ENCODE measurements around the gene PEAK1.
A peak's percentile ranks its signal among the peaks of the same experiment; 100 is the strongest.
"Not testable (repeated sequence)": the region's sequence is repeated elsewhere in the genome, so short reads cannot be mapped to it uniquely, and the experiment has no call there.

Gene PEAK1

DNA sequence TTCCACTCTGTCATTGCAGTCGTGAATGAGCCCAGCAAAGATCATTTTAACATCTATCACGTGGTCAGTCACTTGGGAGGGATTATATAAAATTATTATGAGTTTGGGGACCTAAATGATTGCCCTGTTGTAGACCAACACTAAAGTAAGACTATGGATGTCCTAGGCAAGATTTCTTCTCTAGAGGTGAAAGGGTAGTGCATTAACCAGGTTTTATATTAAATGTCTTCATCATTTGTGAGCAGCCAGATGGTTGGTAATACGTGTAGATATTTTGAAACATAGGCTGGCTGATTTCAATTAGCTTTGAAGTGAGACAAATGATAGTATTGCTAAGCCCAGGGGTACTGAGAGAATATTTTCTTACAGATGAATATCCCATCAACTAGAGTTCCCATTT is 198.7 kb downstream of the PEAK1 start:
- DNase-seq, result no peak

DNA sequence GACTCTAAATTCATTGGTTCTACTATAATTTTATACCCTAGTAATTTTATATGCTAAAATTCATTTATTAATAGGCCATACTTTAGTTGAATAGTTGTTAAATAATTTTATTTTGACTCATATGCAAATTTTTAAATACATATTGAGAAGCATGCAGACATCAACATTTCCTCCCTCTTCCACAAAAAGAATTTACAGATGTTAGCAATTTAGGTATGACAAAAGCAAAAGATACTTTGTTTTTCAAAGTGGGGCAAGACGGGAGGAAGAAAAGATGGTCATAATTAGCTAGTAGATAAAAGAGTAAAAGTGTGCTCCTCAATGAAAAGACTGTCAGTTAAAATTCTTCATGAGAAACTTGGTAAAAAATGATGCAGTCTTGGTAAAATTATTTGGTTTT is 200.1 kb downstream of the PEAK1 start:
- no peak for DNase-seq

DNA sequence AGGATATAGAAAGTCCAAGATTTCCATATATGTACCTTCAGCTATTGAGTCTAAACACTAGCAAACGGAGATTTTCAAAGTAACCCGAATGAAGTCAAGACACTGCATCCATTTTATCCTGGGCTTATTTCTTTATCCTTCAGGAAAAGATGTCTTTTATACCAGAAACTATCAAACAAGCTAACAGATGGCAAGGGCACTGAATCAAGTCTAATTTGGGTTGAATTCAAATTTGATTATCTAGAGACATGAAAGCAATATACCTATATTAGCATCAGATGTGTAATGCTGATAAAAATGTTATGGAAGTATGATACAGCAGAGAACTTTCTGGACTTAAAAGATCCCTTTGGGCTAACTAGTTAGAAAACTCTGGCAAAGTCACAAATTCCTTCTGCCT is 210.7 kb downstream of the PEAK1 start:
- no peak for DNase-seq

DNA sequence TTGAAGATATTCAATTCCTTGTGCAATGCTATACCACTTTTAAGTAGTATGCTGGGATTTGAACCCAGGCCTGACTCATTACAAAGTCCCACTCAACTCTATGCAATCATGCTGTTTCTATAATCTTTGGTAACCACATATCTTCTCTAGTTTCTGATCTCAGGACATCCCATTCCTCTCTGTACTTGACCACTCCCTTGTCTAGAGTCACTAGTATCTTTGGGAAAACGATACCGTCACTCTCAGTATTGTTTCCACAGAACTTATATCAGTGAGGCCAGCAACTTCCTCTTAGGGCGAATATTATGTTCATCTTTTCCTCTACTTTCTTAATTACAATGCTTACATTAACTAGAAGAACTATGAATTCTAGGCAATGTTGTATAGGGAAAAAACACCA is 211.7 kb downstream of the PEAK1 start:
- DNase-seq, result no peak

DNA sequence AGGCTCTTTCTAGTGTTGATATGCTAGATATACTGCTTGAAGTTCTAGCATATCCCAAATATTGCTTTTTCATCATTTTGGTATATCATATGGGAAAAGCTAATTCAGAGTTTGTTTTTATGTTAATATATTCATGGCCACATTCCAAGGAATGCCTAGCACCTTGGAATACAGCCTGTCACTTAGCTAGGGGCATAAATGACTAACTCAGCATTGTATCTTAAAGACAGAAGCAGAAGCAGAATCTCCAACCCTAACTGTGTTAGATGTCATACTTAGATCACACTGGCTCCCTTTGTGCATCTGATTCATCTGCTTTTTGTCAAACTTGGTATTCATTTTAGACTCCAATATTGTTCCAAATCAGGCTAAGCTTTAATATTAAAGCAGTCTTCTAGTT is 218.2 kb downstream of the PEAK1 start:
- no peak for DNase-seq

DNA sequence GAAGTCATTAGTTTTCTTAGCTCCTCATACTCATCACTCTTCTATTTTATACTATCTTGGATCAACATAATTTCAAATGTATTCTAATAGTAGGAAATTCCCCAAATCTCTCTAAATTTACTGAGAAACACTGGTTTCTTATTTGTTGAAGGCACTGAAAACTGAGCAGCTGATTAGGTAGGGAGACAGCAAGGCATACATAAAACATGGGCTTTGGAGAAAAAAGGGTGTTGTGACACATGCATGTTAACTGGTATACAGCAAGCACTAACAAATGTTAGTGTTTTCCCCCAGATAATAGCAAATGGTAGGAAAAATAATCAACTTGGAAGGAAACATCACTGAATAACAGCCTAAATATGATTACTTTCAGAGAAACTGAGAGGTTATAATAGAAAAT is 223.5 kb downstream of the PEAK1 start:
- DNase-seq, result no peak

DNA sequence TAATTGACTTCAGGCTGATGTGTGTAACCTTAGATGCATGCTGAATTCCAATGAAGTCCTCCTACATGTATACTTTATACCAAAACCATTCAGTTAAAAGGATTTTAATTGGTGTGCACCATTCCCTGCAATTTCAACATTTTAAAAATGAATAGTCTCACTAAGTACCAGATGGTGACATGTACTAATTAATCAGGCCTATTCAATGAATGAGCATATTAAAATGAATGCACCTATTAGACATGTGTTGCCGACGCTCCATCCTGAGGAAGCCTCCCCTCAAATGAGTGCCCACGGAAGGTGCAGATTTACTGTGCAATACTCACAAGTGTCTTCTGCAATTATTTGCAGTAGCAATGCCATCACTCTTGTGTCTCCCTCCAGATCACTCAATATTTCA is 224.3 kb downstream of the PEAK1 start:
- DNase-seq, result no peak

DNA sequence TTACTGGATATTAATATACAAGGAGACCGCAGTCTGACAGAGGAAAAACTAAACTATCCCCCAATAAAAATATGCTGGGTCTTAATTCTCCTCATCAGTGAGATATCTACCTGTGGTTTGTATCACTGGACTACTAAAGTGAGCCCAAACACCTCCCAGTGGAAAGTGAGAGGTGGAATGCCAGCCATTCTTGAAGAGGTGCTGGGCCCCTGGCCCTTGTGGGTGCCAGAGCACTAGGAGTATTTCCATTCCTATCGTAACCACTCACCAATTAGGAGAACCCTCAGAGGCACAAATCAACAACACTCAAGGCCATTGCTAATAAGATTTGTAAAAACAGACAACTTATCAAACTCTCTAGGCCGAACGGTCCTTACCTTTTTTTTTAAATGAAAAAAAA is 227.5 kb downstream of the PEAK1 start:
- no peak for DNase-seq

DNA sequence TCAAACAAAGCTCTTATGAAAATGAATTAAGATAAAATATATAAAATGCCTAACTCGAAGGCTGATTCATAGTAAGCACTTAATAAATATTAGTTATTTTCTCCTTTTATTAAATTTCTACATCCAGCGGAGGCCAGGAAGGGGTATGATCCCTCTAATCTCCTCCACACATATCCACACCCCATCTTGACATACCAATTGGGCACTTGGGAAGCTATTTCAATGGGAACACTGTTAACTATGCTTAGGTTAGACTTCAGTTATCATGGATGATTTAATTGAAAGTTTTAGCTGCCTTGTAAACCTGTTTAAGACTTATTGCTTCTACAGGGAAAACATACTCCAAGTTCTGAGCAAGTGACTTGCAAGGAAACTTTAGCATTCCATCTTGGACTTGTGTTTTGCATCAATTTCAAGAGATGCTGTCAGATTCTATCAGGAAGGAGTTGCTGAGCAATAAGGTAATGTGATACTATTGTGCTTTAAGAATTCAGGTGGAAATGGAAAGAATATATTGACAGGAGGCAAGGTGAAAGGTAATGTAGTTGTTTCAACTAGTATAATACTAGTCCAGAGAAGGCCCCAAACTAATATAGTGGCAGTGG is 228.6 kb downstream of the PEAK1 start:
- no peak for DNase-seq

DNA sequence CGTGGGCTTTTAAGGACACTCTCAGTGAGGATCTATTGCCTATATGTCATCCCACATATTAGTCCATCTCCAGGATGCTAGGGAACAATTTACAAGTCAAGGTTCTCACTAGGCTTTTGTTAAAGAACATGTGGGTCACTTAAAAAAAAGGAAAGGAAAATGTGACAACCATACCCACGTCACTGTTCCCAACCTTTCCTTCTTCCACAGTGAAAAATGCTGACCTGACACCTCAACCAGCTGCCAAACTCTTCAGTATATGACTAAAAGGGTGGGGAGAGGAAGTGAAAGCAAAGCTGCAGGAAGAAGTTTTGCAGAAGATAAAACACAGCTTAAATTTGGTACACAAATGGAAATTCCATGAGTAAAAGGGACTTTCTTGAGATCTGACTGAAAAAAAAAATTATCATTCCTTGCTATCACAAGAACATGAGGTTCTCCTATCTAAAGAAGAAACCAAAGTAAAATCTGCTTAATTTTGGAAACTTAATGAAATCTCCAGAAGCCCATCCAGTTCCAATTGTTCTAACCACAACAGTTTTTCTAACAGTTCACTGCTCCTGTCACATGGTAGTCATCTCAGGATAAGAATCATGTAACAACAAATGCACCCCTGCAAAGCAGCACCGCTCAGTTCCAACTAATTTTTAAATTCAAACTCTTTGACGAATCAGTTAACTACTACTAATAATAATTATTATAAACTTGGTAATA is 232.0 kb downstream of the PEAK1 start:
- DNase-seq, result peak; percentile 11

DNA sequence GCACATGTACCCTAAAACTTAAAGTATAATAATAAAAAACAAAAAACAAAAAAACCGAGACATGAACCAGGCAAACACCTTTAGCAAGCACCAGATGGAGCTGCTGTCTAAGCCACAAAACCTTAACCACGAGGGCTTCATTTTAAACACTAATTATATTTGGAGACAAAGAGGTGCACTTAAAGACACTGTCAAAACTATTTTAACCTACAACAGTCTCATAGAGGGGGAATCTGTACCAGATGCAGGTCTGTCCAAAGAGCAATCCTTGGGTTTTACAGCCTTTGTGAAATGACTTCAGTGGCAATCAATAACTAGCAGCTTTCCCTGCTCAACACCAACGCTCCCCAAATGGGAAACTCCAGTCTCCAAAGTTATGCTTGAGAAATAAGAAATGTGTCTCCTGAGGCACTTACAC is 233.3 kb downstream of the PEAK1 start:
- DNase-seq, result no peak

DNA sequence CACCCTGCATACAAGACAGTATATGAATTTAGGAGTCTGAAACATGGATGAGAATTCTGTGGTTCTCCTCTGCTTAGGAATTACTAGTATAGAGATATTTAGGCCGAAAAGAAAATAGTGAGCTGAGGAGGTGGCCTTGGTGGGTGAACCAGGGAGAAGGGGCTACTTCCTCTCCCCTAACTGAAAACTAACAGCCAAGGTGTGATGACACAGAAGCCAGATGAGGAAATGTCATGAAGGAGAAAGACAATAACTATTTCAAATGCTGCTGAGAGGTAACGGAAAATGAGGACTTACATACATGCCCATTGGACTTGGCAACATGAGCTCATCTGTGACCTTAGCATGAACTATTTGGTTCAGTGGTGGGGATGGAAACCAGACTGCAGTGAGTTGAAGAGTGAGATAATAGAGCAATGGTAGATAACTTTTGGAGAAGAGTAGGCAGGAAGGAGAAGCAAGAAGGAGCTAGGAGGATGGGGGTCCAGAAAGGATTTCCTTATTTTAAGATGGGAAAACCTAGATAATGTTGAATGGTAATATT is 234.6 kb downstream of the PEAK1 start:
- no peak for DNase-seq

DNA sequence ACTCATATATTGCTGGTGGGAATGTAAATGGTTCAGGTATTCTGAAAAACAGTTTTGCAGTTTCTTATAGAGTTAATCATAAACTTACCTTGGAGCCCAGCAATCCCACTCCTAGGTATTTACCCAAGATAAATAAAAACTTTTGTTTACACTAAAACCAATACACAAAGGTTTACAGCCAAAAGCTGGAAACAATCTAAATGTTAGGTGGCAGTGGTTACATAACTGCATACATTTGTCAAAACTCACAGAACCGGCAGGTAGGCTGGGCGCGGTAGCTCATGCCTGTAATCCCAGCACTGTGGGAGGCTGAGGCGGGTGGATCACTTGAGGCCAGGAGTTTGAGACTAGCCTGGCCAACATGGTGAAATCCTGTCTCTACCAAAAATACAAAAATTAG is 235.6 kb downstream of the PEAK1 start:
- DNase-seq, result not testable (repeated sequence)

DNA sequence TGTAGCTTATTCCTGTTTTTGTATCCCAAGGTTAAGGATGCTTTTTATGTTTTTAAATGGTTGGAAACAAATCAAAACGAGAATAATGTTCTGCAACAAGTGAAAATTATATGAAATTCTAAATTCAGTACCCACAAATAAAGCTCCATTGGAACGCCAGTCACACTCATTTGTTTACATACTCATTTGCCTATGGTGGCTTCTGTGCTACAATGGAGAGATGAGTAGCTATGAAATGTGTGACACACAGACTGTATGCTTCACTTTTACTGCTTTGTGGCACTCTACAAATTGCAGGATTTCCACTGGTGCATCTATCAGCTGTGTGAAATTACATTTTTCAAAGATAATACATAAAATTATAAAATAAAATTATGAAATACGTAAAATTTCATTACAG is 236.8 kb downstream of the PEAK1 start:
- DNase-seq, result no peak

DNA sequence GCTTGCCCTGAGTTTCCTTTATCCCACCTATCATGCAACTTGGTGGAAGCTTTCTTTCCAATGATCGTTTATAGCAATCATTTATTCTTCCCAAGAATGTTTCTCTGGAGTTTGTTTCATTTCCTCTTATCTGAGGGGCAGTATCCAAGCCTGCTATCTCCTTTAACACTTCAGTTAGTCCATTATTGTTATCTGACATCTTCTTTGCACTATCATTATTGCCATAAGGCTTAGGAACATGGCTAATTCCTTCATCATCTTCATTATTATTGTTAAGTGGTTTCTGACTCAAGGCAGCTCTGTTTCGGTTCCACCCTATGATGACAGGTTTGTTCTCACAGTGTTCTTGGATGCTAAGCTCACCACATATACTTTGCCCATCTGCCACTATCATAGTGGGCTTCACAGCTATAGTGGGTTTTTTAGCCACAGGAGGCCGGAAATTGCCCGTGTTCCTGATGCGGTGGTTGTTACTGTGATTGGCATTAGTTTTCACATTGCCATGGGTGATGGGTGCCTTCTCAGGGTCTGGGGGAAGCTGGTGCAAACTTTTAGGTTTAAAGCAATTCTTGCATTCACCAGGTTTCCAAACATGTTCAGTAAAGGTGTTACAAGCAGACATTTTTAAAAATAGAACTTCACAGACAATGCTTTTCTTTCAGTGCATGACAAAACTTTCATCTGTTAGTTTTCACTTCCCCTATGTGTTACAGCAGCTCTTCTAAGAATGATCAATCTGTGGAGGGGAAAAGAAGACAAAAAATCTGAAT is 238.4 kb downstream of the PEAK1 start:
- no peak for DNase-seq

DNA sequence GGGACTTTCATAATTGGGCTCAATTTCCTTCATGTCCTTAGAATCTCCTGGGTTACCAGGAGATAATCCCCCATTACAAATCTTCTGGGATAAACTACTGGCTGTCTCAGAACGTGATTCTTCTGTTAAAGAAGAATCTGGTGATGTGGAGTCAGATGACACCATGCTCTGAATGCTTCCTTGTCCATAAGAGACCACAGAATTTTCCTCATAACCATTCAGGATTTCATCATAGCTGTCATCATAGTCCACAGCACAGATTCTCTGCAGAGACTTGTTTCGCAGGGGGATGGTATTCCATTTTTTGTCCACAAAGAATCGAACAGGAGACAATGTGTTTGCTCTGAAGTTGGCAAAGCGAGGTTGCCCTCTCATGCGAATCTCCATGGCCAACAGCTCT is 239.1 kb downstream of the PEAK1 start:
- DNase-seq, result no peak

DNA sequence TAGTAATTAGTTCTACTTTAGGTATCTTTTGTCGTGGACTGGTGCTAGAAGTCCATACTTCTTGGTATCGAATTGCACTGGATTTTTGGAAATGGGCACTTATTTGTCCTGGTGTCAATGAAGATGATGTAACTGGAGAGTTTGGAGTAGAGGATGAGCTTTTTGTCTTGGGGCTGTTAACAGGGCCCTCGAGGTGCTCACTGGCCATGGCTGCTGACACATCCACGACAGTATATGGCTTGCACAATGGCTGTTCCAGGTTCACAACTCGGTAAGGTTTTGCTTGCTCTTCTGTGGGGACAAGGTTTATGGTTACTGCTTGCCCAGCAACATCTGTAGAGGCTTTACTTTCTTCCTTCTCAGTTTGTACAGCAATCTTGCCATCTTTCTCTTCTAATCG is 239.6 kb downstream of the PEAK1 start:
- DNase-seq, result no peak

DNA sequence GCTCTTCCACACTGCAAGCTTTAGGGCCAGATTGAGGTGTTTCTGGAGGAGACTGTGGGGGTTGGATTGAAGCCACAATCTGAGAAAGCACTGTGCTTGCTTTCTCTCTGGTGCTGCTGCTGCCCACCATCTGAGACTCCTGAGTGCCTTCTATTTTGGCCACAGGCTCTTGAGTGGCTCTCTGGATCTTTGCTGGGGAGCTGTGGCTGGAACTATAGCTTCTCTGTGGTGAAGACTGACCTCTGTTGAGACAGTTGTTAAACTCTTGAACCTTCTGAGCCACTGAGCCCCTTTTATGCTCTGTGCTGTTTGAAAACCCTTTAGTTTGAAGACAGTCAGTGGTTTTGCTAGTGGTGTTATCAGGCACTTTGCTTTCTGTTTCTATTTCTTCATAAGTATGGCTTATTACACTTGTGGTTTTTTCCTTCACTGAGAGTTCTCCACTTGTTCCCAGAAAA is 240.3 kb downstream of the PEAK1 start:
- peak; percentile 26 for DNase-seq

DNA sequence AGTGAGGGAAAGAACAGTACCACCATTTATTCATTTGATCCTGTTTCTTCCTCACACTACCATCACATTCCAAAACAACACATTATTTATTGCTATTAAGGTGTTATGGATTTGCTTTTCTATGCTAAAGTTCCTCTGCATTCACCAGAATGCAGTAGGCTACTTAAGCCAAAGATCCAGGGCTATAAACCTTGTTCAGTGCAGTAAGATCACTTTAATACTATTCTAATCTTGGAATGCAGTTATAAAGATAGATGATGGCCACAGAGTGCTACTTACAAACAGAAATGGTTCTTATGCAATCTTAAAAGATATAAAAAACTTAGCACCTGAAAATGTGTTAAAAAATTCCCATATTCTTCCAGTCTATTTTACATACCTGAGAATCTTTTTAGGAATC is 241.5 kb downstream of the PEAK1 start:
- DNase-seq, result no peak

DNA sequence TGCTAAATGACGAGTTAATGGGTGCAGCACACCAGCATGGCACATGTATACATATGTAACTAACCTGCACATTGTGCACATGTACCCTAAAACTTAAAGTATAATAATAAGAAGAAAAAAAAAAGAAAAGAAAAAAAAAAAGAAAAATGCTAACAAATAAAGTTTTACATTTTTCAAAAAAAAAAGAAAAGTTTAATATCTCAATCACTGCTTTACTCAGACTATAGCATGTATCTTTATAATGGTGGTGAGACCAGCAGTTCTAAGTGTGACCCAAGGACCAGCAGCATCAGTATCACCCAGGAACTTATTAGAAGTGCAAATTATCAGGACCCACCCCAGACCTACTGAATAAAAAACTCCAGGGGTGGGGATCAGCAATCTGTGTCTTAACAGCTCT is 243.8 kb downstream of the PEAK1 start:
- DNase-seq, result not testable (repeated sequence)

DNA sequence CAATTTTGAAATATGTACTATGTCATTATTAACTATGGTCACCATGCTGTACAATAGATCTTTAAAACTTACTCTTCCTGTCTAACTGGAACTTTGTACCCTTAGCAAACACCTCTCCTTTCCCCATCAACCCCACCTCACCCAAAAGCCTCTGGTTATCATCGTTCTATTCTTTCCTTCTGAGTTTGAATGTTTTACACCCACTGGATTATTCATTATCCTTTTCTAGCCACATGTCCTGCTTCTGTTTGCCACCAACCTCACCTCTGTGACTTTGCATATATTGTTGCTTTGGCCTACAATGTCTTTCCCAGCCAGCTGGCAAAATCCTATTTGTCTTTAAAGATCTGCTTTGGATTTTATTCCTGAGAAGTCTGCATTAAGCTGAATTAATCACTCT is 246.4 kb downstream of the PEAK1 start:
- DNase-seq, result no peak

DNA sequence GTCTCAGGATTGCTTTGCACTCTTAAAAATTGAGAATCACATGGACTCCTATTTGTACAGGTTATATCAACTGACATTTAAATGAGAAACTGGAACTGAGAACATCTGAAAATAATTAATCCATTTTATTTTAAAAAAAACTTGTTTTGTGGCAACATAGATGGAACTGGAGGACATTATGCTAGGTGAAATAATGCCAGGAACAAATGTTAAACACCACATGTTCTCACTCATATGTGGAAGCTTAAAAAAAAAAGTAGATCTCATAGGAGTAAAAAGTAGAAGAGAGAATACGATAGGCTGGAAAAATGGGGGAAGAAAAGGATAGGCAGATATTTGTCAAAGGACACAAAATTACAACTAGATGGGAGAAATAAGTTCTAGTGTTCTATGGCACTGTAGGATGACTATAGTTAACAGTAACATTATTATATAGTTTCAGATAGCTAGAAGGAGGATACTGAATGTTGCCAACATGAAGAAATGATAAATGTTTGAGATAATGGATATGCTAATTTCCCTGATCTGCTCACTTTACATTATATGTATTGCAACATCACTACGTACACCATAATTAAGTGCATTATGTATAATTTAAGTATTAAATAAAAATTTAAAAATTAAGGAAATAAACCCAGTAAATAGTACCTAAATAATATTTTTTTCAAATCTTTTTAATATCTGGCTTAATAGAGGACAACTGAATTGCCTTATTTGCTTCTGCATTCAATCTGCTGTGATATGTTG is 248.5 kb downstream of the PEAK1 start:
- no peak for DNase-seq

DNA sequence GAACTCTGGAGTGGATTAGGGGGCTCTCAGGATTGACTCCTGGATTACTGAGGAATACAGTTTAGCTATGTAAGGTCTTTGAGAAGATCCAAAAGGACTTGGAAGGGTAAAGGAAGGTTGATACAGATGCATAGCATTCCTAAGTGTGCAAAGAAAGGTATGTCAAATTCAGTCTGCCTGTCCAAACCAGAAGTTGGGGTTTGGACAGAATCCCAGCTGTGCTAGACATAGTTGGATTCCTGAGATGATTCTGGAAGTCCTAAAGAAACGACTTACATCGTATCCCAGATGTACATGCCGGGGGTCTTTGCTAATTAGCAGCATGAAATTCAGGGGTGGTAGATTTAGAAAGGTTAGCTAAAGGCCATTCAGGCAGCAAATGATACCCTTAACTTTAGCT is 251.3 kb downstream of the PEAK1 start:
- no peak for DNase-seq

Measured in activated CD4-positive, alpha-beta T cell treated with anti-CD3 and anti-CD28 coated beads for 48 hours (primary cell).